K562 (cell line): Measurements from ENCODE around the gene SLC17A9. TPM values are rescaled to one million over a fixed set of nuclear protein-coding genes. Genes with fewer than 3 reads are reported as not detected.

Source experiments
- HMGN3 ChIP-seq: IDR thresholded peaks from 2 replicates; pipeline ENCODE4 v1.6.1; 2011; ENCODE audit warnings: borderline replicate concordance, low read depth, mild to moderate bottlenecking, mixed read lengths, low read length; ENCODE audit not compliant: insufficient read length; ENCODE audit errors: extremely low read depth
- HNRNPLL ChIP-seq: fragments of 200-400 bp; formaldehyde crosslinking; IDR thresholded peaks from 2 replicates; pipeline ENCODE4 v1.6.1; 2017; ENCODE audit warnings: low read length, low read depth, mild to moderate bottlenecking; ENCODE audit not compliant: poor library complexity, severe bottlenecking
- HNRNPUL1 ChIP-seq: fragments of 200-400 bp; formaldehyde crosslinking; IDR thresholded peaks from 2 replicates; pipeline ENCODE4 v1.6.1; 2017; ENCODE audit warnings: low read length
- KAT8 ChIP-seq: fragments of 450-650 bp; IDR thresholded peaks from 2 replicates; pipeline ENCODE4 v1.6.1; 2016; ENCODE audit warnings: low read depth, mild to moderate bottlenecking
- MAZ ChIP-seq, 2 experiments: fragments of 450-650 bp in 1 of 2; sonication (generic) in 1 of 2; formaldehyde crosslinking; IDR thresholded peaks in 1 of 2; conservative IDR thresholded peaks in 1 of 2; 2 replicates each; pipeline versions ENCODE4 v1.4.0 to v1.5.0; 2020; ENCODE audit warnings: mild to moderate bottlenecking in 1 of 2, missing genetic modification reagents in 1 of 2
- RBM17 ChIP-seq: fragments of 200-400 bp; formaldehyde crosslinking; IDR thresholded peaks from 2 replicates; pipeline ENCODE4 v1.6.1; 2017; ENCODE audit warnings: low read depth, mild to moderate bottlenecking, low read length, borderline replicate concordance
- SMAD2 ChIP-seq: fragments of 150-350 bp; IDR thresholded peaks from 2 replicates; pipeline ENCODE4 v1.6.1; 2014; ENCODE audit warnings: low read depth, mild to moderate bottlenecking, low read length
- ZBTB17 ChIP-seq: fragments of 450-650 bp; formaldehyde crosslinking; IDR thresholded peaks from 2 replicates; pipeline ENCODE4 v1.4.0; 2020; ENCODE audit warnings: mild to moderate bottlenecking
- ZBTB9 ChIP-seq: fragments of 450-650 bp; formaldehyde crosslinking; IDR thresholded peaks from 2 replicates; pipeline ENCODE4 v1.4.0; 2020; ENCODE audit warnings: mild to moderate bottlenecking, moderate library complexity
- ZNF121 ChIP-seq: sonication (generic); formaldehyde crosslinking; conservative IDR thresholded peaks from 2 replicates; pipeline ENCODE4 v1.8.0; 2022; ENCODE audit warnings: missing genetic modification reagents
- ZNF41 ChIP-seq: fragments of 250-450 bp; sonication (Bioruptor Pico); conservative IDR thresholded peaks from 2 replicates; pipeline ENCODE4 v1.4.0; 2020; ENCODE audit warnings: mild to moderate bottlenecking
- ZNF589 ChIP-seq: fragments of 200-800 bp; sonication (Bioruptor generic); IDR thresholded peaks from 2 replicates; pipeline ENCODE4 v1.6.1; 2016; ENCODE audit warnings: low read depth, missing genetic modification characterization, missing compliant biosample characterization
- polyA plus RNA-seq, 8 experiments: library from polyadenylated mRNA; depleted of rRNA in 4 of 8; stranded (reverse) in 5 of 8; unstranded in 3 of 8; fragments of >200 nt; fragmentation: Nextera tagmentation in 2 of 8; fragmentation: Illumina TruSeq in 1 of 8; extraction: Ambion mirVana in 2 of 8; extraction: Trizol in 1 of 8; gene quantifications; 2 replicates each; pipeline versions ENCODE4 v1.2.1 to v1.2.3, GENCODE V29; 2011 to 2014; ENCODE audit warnings: inconsistent platforms in 1 of 8, missing spikeins in 1 of 8
- total RNA-seq, 7 experiments: library from RNA; depleted of rRNA in 6 of 7; stranded (reverse); fragments of >200 nt in 6 of 7; fragmentation: Illumina TruSeq in 2 of 7; extraction: Trizol in 2 of 7; gene quantifications; 2 replicates each; pipeline versions ENCODE4 v1.2.1 to v1.2.3, GENCODE V29; 2011 to 2021; ENCODE audit warnings: low replicate concordance in 1 of 7
- TF ChIP-seq, protein P1 (sequence below): fragments of 450-650 bp; formaldehyde crosslinking; IDR thresholded peaks from 2 replicates; pipeline ENCODE4 v1.4.0; 2022; ENCODE audit warnings: missing genetic modification characterization
- TF ChIP-seq, protein P2 (sequence below): fragments of 250-450 bp; sonication (Bioruptor Pico); IDR thresholded peaks from 2 replicates; pipeline ENCODE4 v1.5.1; 2021; ENCODE audit warnings: mild to moderate bottlenecking
- TF ChIP-seq, protein P3 (sequence below): fragments of 450-650 bp; formaldehyde crosslinking; conservative IDR thresholded peaks from 2 replicates; pipeline ENCODE4 v1.4.0; 2022; ENCODE audit warnings: mild to moderate bottlenecking, missing genetic modification characterization
- TF ChIP-seq, protein P4 (sequence below): fragments of 450-650 bp; IDR thresholded peaks from 2 replicates; pipeline ENCODE4 v1.6.1; 2017; ENCODE audit warnings: antibody characterized with exemption, mild to moderate bottlenecking

Gene SLC17A9
- total and polyA plus RNA-seq, 9 of the 15 experiments (the other 6 are each of a cell fraction or from before 2014, with no cell fraction given) = 0.04 to 0.31 TPM; not detected in 7

- TF ChIP-seq, protein P1, sequence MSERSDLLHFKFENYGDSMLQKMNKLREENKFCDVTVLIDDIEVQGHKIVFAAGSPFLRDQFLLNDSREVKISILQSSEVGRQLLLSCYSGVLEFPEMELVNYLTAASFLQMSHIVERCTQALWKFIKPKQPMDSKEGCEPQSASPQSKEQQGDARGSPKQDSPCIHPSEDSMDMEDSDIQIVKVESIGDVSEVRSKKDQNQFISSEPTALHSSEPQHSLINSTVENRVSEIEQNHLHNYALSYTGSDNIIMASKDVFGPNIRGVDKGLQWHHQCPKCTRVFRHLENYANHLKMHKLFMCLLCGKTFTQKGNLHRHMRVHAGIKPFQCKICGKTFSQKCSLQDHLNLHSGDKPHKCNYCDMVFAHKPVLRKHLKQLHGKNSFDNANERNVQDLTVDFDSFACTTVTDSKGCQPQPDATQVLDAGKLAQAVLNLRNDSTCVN (CRISPR knock-in tag) = no peak
- no peak for TF ChIP-seq HNRNPLL
- peak in 1 of 2 experiments; percentile 61; a peak in 1 of 4 replicates for TF ChIP-seq MAZ (CRISPR knock-in tag; conservative IDR thresholded peaks at IDR 0.05 in 1 of 2, IDR thresholded peaks at IDR 0.05 in 1 of 2)
- TF ChIP-seq ZNF121 = no peak
- TF ChIP-seq ZNF41 (CRISPR knock-in tag) = no peak
- TF ChIP-seq HMGN3 = no peak
- TF ChIP-seq, protein P2, sequence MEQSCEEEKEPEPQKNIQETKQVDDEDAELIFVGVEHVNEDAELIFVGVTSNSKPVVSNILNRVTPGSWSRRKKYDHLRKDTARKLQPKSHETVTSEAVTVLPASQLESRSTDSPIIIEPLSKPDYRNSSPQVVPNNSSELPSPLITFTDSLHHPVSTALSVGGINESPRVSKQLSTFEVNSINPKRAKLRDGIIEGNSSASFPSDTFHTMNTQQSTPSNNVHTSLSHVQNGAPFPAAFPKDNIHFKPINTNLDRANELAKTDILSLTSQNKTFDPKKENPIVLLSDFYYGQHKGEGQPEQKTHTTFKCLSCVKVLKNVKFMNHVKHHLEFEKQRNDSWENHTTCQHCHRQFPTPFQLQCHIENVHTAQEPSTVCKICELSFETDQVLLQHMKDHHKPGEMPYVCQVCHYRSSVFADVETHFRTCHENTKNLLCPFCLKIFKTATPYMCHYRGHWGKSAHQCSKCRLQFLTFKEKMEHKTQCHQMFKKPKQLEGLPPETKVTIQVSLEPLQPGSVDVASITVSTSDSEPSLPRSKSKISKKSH (CRISPR knock-in tag) = no peak
- no peak for TF ChIP-seq ZNF589 (CRISPR knock-in tag)
- TF ChIP-seq, protein P3, sequence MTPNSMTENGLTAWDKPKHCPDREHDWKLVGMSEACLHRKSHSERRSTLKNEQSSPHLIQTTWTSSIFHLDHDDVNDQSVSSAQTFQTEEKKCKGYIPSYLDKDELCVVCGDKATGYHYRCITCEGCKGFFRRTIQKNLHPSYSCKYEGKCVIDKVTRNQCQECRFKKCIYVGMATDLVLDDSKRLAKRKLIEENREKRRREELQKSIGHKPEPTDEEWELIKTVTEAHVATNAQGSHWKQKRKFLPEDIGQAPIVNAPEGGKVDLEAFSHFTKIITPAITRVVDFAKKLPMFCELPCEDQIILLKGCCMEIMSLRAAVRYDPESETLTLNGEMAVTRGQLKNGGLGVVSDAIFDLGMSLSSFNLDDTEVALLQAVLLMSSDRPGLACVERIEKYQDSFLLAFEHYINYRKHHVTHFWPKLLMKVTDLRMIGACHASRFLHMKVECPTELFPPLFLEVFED (CRISPR knock-in tag) = no peak
- TF ChIP-seq HNRNPUL1 = no peak
- TF ChIP-seq, protein P4, sequence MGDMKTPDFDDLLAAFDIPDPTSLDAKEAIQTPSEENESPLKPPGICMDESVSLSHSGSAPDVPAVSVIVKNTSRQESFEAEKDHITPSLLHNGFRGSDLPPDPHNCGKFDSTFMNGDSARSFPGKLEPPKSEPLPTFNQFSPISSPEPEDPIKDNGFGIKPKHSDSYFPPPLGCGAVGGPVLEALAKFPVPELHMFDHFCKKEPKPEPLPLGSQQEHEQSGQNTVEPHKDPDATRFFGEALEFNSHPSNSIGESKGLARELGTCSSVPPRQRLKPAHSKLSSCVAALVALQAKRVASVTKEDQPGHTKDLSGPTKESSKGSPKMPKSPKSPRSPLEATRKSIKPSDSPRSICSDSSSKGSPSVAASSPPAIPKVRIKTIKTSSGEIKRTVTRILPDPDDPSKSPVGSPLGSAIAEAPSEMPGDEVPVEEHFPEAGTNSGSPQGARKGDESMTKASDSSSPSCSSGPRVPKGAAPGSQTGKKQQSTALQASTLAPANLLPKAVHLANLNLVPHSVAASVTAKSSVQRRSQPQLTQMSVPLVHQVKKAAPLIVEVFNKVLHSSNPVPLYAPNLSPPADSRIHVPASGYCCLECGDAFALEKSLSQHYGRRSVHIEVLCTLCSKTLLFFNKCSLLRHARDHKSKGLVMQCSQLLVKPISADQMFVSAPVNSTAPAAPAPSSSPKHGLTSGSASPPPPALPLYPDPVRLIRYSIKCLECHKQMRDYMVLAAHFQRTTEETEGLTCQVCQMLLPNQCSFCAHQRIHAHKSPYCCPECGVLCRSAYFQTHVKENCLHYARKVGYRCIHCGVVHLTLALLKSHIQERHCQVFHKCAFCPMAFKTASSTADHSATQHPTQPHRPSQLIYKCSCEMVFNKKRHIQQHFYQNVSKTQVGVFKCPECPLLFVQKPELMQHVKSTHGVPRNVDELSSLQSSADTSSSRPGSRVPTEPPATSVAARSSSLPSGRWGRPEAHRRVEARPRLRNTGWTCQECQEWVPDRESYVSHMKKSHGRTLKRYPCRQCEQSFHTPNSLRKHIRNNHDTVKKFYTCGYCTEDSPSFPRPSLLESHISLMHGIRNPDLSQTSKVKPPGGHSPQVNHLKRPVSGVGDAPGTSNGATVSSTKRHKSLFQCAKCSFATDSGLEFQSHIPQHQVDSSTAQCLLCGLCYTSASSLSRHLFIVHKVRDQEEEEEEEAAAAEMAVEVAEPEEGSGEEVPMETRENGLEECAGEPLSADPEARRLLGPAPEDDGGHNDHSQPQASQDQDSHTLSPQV = no peak
- no peak for TF ChIP-seq SMAD2
- TF ChIP-seq KAT8 = no peak
- TF ChIP-seq ZBTB17 (CRISPR knock-in tag) = no peak
- TF ChIP-seq RBM17 = no peak
- no peak for TF ChIP-seq ZBTB9 (CRISPR knock-in tag)
Observed at GRCh38 chr20:62971950-62972844, 19.7 kb downstream of the SLC17A9 start (continued).
